ENCODE data around the gene RAE1. TPM values are rescaled to one million over a fixed set of nuclear protein-coding genes. Genes with fewer than 3 reads are reported as not detected.
A peak's percentile ranks its signal among the peaks of the same experiment; 100 is the strongest.

RAE1 gene
- total RNA-seq, 4 donors from 2014 or later = 30.5 to 45.7 (median 34.5) TPM

DNA sequence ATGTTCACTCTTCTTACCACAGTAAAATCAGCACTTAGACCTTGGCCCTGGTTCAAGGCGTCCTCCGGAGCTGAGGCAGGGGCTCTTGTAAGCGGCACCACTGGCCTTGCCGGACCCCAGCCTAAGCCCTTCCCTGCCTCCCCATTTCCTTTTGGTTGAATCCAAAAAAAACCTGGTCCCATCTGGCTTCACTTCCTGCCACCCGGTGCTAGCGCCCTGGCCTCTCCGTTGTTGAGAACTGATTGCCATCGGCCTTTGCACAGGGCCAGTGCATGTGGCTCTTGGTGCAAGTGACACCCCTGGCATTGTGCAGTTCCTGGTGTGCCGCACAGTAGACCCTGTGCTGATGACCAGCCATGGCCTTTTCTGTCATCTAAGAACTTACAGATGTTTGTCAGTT, 21.1 kb downstream of the RAE1 start:
- no peak for TF ChIP-seq POLR2A (IDR thresholded peaks at IDR 0.05)
- TF ChIP-seq, protein P1, sequence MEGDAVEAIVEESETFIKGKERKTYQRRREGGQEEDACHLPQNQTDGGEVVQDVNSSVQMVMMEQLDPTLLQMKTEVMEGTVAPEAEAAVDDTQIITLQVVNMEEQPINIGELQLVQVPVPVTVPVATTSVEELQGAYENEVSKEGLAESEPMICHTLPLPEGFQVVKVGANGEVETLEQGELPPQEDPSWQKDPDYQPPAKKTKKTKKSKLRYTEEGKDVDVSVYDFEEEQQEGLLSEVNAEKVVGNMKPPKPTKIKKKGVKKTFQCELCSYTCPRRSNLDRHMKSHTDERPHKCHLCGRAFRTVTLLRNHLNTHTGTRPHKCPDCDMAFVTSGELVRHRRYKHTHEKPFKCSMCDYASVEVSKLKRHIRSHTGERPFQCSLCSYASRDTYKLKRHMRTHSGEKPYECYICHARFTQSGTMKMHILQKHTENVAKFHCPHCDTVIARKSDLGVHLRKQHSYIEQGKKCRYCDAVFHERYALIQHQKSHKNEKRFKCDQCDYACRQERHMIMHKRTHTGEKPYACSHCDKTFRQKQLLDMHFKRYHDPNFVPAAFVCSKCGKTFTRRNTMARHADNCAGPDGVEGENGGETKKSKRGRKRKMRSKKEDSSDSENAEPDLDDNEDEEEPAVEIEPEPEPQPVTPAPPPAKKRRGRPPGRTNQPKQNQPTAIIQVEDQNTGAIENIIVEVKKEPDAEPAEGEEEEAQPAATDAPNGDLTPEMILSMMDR (IDR thresholded peaks at IDR 0.05) = no peak
- WGBS, 2 donors = 79 to 84% methylated on average over 9 of the region's 9 CpGs
- no peak overlapping the region for H3K4me3 ChIP-seq (ENCODE audit: low read depth, poor library complexity, severe bottlenecking)
- peak in 1 of 2 donors; percentile 81 for DNase-seq (ENCODE audit: low spot score in 2 of 2)
- intact Hi-C loops (cut with DNase I; ENCODE audit: low total_unique reads) = no loop called here

DNA sequence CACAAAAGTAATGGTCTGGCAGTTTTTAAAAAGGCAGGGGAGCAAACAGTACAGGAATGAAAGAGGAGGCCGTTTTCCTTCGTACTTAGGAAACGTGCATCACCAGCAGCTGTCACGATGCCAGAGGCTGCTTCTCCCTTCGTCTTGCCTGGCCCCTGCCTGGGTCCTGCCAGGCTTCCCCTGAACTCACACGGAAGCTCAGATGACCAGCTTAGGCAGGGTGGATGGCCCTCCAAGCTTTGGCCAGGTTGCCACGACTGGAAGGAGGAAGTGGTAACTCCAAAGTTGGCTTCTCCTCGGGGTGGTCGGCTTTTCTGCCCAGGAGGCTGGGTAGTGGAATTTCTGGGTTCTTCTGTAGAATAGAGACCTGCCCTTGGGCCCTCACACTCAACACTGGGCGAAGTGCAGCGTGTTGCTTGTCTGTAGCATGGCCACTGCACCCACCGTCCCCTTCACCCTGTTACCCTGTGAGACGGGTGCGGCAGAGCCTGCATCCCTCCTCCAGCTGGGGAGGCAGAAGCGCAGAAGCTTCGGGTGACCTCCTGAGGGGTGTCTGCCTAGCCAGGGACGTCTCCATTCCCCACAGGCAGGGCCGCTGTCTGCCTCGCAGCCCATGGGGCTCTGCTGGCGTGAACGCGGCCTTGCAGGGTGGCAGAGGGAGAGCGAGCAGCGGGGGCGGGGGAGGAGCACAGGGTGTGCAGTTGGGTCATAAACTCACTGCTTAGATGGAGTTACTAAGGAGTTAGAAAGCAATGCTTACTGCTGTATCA, 21.7 kb downstream of the RAE1 start:
- DNase-seq (ENCODE audit: low spot score in 2 of 2) = peak in 1 of 2 donors; percentile 82
- TF ChIP-seq POLR2A (IDR thresholded peaks at IDR 0.05) = no peak
- TF ChIP-seq, protein P1 (IDR thresholded peaks at IDR 0.05) = no peak
- no peak overlapping the region for H3K4me3 ChIP-seq (ENCODE audit: low read depth, poor library complexity, severe bottlenecking)
- 83 to 91% methylated on average over 22 to 25 of the region's 25 CpGs for WGBS, 2 donors
- intact Hi-C loops (cut with DNase I; ENCODE audit: low total_unique reads) = no loop called here

DNA sequence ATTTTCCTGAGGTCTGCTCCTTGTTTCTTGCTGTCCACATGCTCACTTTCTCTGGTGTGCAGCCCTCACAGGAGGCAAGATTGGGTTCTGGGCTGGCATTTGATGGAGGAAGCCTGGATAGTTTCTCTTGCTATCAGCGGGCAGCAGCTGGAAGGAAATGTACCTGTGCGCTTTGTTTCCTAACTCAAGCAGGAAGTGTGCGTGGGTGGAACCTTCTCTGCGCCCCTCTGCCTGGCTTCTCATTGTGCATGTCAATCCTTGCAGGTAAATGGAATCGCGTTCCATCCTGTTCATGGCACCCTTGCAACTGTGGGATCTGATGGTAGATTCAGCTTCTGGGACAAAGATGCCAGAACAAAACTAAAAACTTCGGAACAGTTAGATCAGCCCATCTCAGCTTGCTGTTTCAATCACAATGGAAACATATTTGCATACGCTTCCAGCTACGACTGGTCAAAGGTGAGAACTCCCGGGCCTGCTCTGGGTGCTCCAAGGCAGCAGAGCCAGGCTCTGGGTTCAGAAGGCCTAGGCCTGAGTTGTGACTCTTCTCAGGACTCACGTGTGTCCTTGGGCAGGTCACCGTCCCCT, 23.4 kb downstream of the RAE1 start:
- TF ChIP-seq POLR2A (IDR thresholded peaks at IDR 0.05) = no peak
- TF ChIP-seq, protein P1 (IDR thresholded peaks at IDR 0.05) = no peak
- intact Hi-C loops (cut with DNase I; ENCODE audit: low total_unique reads) = no loop called here

DNA sequence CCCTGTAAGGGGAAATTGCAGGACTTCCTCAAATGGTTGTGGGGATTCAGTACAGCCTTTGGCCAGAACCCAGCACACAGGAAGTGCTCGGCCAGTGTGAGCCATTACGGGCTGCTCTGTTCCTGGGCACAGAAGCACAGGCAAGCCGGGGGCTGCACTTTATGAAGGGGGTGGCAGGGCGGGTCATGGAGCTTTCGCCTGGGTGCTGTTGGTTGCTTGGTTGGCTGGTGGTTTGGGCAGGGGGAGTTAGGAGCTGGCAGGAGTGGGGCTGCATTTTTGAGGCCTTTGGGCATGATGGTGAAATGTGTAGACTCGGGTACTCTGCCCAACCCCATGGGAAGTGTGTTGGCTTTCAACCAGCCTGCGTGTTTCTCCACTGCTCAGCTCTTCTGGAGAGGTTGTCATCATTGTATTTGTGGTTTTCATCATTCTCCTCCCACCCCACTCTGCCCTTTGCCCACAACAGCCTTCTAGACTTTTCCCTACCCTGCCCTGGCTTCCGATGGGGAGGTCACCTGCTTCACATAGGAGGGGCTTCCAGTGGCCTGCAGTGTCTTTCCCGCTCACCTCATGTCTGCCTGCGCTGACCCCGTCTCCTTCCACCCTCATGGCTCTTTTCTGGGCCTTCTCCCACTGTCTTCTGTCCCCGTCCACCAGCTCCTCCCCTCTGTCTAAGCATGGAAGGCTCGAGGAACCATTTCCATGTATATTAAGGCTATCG, 24.0 kb downstream of the RAE1 start:
- H3K4me3 ChIP-seq (ENCODE audit: low read depth, poor library complexity, severe bottlenecking) = no peak overlapping the region
- intact Hi-C loops (cut with DNase I; ENCODE audit: low total_unique reads) = no loop called here
- peak in 1 of 2 donors; percentile 87 for DNase-seq (ENCODE audit: low spot score in 2 of 2)
- 76 to 83% methylated on average over 14 of the region's 14 CpGs for WGBS, 2 donors
- TF ChIP-seq POLR2A (IDR thresholded peaks at IDR 0.05) = no peak
- TF ChIP-seq, protein P1 (IDR thresholded peaks at IDR 0.05) = no peak

More for the DNA sequence above, 23.4 kb downstream of the RAE1 start:
- 80 to 82% methylated on average over 12 of the region's 12 CpGs for WGBS, 2 donors
- peak in 1 of 2 donors; percentile 36 for DNase-seq (ENCODE audit: low spot score in 2 of 2)
- H3K4me3 ChIP-seq (ENCODE audit: low read depth, poor library complexity, severe bottlenecking) = no peak overlapping the region

DNA sequence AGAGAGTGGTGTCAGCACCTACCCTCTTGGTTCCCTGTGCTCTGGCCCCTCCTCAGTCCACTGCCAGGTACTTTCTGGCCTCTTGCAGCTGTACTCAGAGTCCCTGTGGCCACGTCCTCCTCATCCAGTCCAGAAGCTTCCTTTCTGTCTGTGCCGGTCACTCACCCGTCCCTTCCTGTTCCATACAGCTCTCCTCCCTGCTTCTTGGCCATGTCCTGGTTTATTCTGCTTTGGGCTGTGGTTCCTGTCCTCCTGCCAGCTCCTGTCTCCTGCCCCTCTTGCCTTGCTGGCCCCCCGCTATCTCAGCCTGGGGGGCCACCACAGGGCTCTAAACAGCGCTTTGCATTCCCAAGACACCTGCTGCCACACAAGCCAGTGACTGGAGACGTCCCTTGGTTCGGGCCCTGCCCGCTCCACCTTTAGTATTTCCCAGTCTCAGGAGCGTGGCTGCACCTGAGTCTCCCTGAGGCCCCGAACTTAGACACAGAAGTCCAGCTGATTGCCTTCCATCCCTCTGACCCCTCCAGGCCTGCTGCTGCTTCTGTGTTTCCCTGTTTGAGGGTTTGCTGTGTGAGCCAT, 24.7 kb downstream of the RAE1 start:
- 86 to 93% methylated on average over 10 of the region's 10 CpGs for WGBS, 2 donors
- DNase-seq (ENCODE audit: low spot score in 2 of 2) = peak in 1 of 2 donors; percentile 52
- no peak overlapping the region for H3K4me3 ChIP-seq (ENCODE audit: low read depth, poor library complexity, severe bottlenecking)
- intact Hi-C loops (cut with DNase I; ENCODE audit: low total_unique reads) = no loop called here
- TF ChIP-seq, protein P1 (IDR thresholded peaks at IDR 0.05) = no peak
- TF ChIP-seq POLR2A (IDR thresholded peaks at IDR 0.05) = no peak

Data from lower leg skin (tissue), 4 donors.